Duodenal mucosa (tissue), 2 donors: ENCODE data around the gene RASA3.

ENCODE experiments used
- H3K27ac ChIP-seq: one replicate; pipeline ENCODE4 v1.7.0; 2013; ENCODE audit warnings: low read depth, low read length
- H3K27me3 ChIP-seq, 2 donors: one replicate each; pipeline ENCODE4 v1.7.0; 2013; ENCODE audit warnings: low read length in 2 of 2, control low read depth in 1 of 2; ENCODE audit not compliant: insufficient read depth in 2 of 2, control insufficient read depth in 1 of 2
- H3K36me3 ChIP-seq, 2 donors: one replicate each; pipeline ENCODE4 v1.7.0; 2013; ENCODE audit warnings: low read length in 2 of 2, control low read depth in 1 of 2; ENCODE audit not compliant: insufficient read depth in 2 of 2, control insufficient read depth in 1 of 2
- H3K4me1 ChIP-seq, 2 donors: one replicate each; pipeline ENCODE4 v1.7.0; 2013; ENCODE audit warnings: low read length in 2 of 2, control low read depth in 1 of 2; ENCODE audit not compliant: insufficient read depth in 2 of 2, control insufficient read depth in 1 of 2
- H3K4me3 ChIP-seq, 2 donors: one replicate each; pipeline ENCODE4 v1.7.0; 2013; ENCODE audit warnings: low read length in 2 of 2, low read depth in 1 of 2
- H3K9ac ChIP-seq, 2 donors: one replicate each; pipeline ENCODE4 v1.7.0; 2013; ENCODE audit warnings: low read length in 2 of 2, low read depth in 1 of 2
- H3K9me3 ChIP-seq, 2 donors: one replicate each; pipeline ENCODE4 v1.7.0; 2013; ENCODE audit warnings: low read length in 2 of 2, control low read depth in 1 of 2; ENCODE audit not compliant: control insufficient read depth in 1 of 2

Gene RASA3

GRCh38 chr13:114055766-114056165 is 76.7 kb downstream of the RASA3 start:
- Histone ChIP-seq H3K9me3 (no peaks in the 10 kb centered on the region), H3K27ac (no peak overlapping the region), H3K4me3 (no peak overlapping the region), H3K27me3 (no peaks in the 10 kb centered on the region), H3K9ac (no peak overlapping the region), H3K4me1 (peaks cover 5 to 26% of the 10 kb centered on the region in 2 donors), H3K36me3 (peaks cover 0 to 11% of the 10 kb centered on the region in 2 donors)

- Histone ChIP-seq H3K27ac (no peak overlapping the region), H3K36me3 (peaks cover 0 to 11% of the 10 kb centered on the region in 2 donors), H3K27me3 (no peaks in the 10 kb centered on the region), H3K9ac (no peak overlapping the region), H3K9me3 (no peaks in the 10 kb centered on the region), H3K4me1 (peaks cover 5 to 27% of the 10 kb centered on the region in 2 donors), H3K4me3 (no peak overlapping the region)
Observed at GRCh38 chr13:114054830-114055439, 77.5 kb downstream of the RASA3 start.

- H3K4me1 ChIP-seq, result peaks cover 6 to 34% of the 10 kb centered on the region in 2 donors
- peaks cover 0 to 14% of the 10 kb centered on the region in 2 donors for H3K36me3 ChIP-seq
- H3K27ac ChIP-seq, result no peak overlapping the region
- H3K27me3 ChIP-seq, result no peaks in the 10 kb centered on the region
- H3K9ac ChIP-seq, result no peak overlapping the region
- no peak overlapping the region for H3K4me3 ChIP-seq
- H3K9me3 ChIP-seq, result no peaks in the 10 kb centered on the region
Observed at GRCh38 chr13:114054264-114054663, 78.2 kb downstream of the RASA3 start.

GRCh38 chr13:114053026-114053425 is 79.4 kb downstream of the RASA3 start:
- H3K9me3 ChIP-seq, result no peaks in the 10 kb centered on the region
- H3K27ac ChIP-seq, result no peak overlapping the region
- H3K36me3 ChIP-seq, result peaks cover 0 to 14% of the 10 kb centered on the region in 2 donors
- no peaks in the 10 kb centered on the region for H3K27me3 ChIP-seq
- no peak overlapping the region for H3K4me3 ChIP-seq
- H3K9ac ChIP-seq, result no peak overlapping the region
- H3K4me1 ChIP-seq, result peaks cover 10 to 37% of the 10 kb centered on the region in 2 donors

GRCh38 chr13:114050536-114051450 is 81.6 kb downstream of the RASA3 start:
- no peak overlapping the region for H3K27ac ChIP-seq
- H3K9ac ChIP-seq, result no peak overlapping the region
- H3K4me3 ChIP-seq, result no peak overlapping the region
- H3K4me1 ChIP-seq, result peaks cover 5 to 24% of the 10 kb centered on the region in 2 donors
- peaks cover 0 to 11% of the 10 kb centered on the region in 2 donors for H3K36me3 ChIP-seq
- H3K9me3 ChIP-seq, result no peaks in the 10 kb centered on the region
- no peaks in the 10 kb centered on the region for H3K27me3 ChIP-seq

- no peak overlapping the region for H3K9ac ChIP-seq
- H3K4me3 ChIP-seq, result no peak overlapping the region
- no peaks in the 10 kb centered on the region for H3K27me3 ChIP-seq
- H3K9me3 ChIP-seq, result no peaks in the 10 kb centered on the region
- no peak overlapping the region for H3K27ac ChIP-seq
- H3K36me3 ChIP-seq, result peaks cover 0 to 6% of the 10 kb centered on the region in 2 donors
- peaks cover 5 to 24% of the 10 kb centered on the region in 2 donors for H3K4me1 ChIP-seq
Observed at GRCh38 chr13:114049626-114050101, 82.8 kb downstream of the RASA3 start.

GRCh38 chr13:114049026-114049425 is 83.4 kb downstream of the RASA3 start:
- no peak overlapping the region for H3K27ac ChIP-seq

GRCh38 chr13:114048443-114048842 is 84.0 kb downstream of the RASA3 start:
- H3K27ac ChIP-seq, result no peak overlapping the region
- peaks cover 5 to 26% of the 10 kb centered on the region in 2 donors for H3K4me1 ChIP-seq
- H3K9me3 ChIP-seq, result no peaks in the 10 kb centered on the region
- H3K4me3 ChIP-seq, result peak overlapping the region in 1 of 2 donors; percentile 21
- no peak overlapping the region for H3K9ac ChIP-seq
- H3K27me3 ChIP-seq, result no peaks in the 10 kb centered on the region
- peaks cover 0 to 6% of the 10 kb centered on the region in 2 donors for H3K36me3 ChIP-seq

More at GRCh38 chr13:114049026-114049425, 83.4 kb downstream of the RASA3 start:
- peak overlapping the region in 1 of 2 donors; percentile 32 for H3K9ac ChIP-seq
- H3K36me3 ChIP-seq, result peaks cover 0 to 6% of the 10 kb centered on the region in 2 donors
- no peaks in the 10 kb centered on the region for H3K27me3 ChIP-seq
- peaks cover 5 to 24% of the 10 kb centered on the region in 2 donors for H3K4me1 ChIP-seq
- no peaks in the 10 kb centered on the region for H3K9me3 ChIP-seq
- no peak overlapping the region for H3K4me3 ChIP-seq

- H3K4me1 ChIP-seq, result peaks cover 5 to 26% of the 10 kb centered on the region in 2 donors
- no peak overlapping the region for H3K4me3 ChIP-seq
- H3K9me3 ChIP-seq, result no peaks in the 10 kb centered on the region
- H3K36me3 ChIP-seq, result peaks cover 0 to 6% of the 10 kb centered on the region in 2 donors
- H3K27me3 ChIP-seq, result no peaks in the 10 kb centered on the region
- H3K9ac ChIP-seq, result no peak overlapping the region
- H3K27ac ChIP-seq, result no peak overlapping the region
Observed at GRCh38 chr13:114047358-114047881, 85.0 kb downstream of the RASA3 start.
